ENCODE measurements around the gene CCDC3.

CCDC3 gene

GRCh38 chr10:12971001-12971788, 30.3 kb downstream of the CCDC3 start:
- no peak overlapping the region for H3K27ac ChIP-seq
- DNase-seq (ENCODE audit: low spot score): no peak
- ChIA-PET POLR2A (ENCODE audit: low non-redundant PET) (no interaction called here), CTCF (interaction anchor here (0.7 kb wide), 1 partner anchor 756 kb away, joined by 3 read pairs; no protein-coding TSS in a partner anchor)
- no peak for TF ChIP-seq CTCF (conservative IDR thresholded peaks at IDR 0.05; ENCODE audit: low read depth)

- H3K27ac ChIP-seq: no peak overlapping the region
- CTCF ChIA-PET: no interaction called here
Observed at GRCh38 chr10:12969951-12970350, 31.6 kb downstream of the CCDC3 start.

GRCh38 chr10:12966067-12966466, 35.4 kb downstream of the CCDC3 start:
- ChIA-PET POLR2A (ENCODE audit: low non-redundant PET) (no interaction called here), CTCF (no interaction called here)
- no peak for TF ChIP-seq CTCF (conservative IDR thresholded peaks at IDR 0.05; ENCODE audit: low read depth)
- H3K27ac ChIP-seq: no peak overlapping the region
- DNase-seq (ENCODE audit: low spot score): no peak

More at GRCh38 chr10:12969951-12970350, 31.6 kb downstream of the CCDC3 start:
- POLR2A ChIA-PET (ENCODE audit: low non-redundant PET): no interaction called here
- no peak for TF ChIP-seq CTCF (conservative IDR thresholded peaks at IDR 0.05; ENCODE audit: low read depth)
- no peak for DNase-seq (ENCODE audit: low spot score)

- no peak for DNase-seq (ENCODE audit: low spot score)
- POLR2A ChIA-PET (ENCODE audit: low non-redundant PET): no interaction called here
- no peak for TF ChIP-seq CTCF (conservative IDR thresholded peaks at IDR 0.05; ENCODE audit: low read depth)
- CTCF ChIA-PET: no interaction called here
- H3K27ac ChIP-seq: no peak overlapping the region
Observed at GRCh38 chr10:12965571-12965970, 35.9 kb downstream of the CCDC3 start.

GRCh38 chr10:12962556-12962955, 39.0 kb downstream of the CCDC3 start:
- no peak overlapping the region for H3K27ac ChIP-seq
- TF ChIP-seq CTCF (conservative IDR thresholded peaks at IDR 0.05; ENCODE audit: low read depth): no peak
- ChIA-PET POLR2A (ENCODE audit: low non-redundant PET) (no interaction called here), CTCF (no interaction called here)
- no peak for DNase-seq (ENCODE audit: low spot score)

GRCh38 chr10:12961416-12962205, 39.9 kb downstream of the CCDC3 start:
- no peak for DNase-seq (ENCODE audit: low spot score)
- ChIA-PET CTCF (no interaction called here), POLR2A (ENCODE audit: low non-redundant PET) (interaction anchor here (0.6 kb wide), 1 partner anchor 118 kb away, joined by 3 read pairs; no protein-coding TSS in a partner anchor)
- no peak overlapping the region for H3K27ac ChIP-seq
- no peak for TF ChIP-seq CTCF (conservative IDR thresholded peaks at IDR 0.05; ENCODE audit: low read depth)
